ENCODE measurements around the gene SNX5.
A peak's percentile ranks its signal among the peaks of the same experiment; 100 is the strongest.

DNA sequence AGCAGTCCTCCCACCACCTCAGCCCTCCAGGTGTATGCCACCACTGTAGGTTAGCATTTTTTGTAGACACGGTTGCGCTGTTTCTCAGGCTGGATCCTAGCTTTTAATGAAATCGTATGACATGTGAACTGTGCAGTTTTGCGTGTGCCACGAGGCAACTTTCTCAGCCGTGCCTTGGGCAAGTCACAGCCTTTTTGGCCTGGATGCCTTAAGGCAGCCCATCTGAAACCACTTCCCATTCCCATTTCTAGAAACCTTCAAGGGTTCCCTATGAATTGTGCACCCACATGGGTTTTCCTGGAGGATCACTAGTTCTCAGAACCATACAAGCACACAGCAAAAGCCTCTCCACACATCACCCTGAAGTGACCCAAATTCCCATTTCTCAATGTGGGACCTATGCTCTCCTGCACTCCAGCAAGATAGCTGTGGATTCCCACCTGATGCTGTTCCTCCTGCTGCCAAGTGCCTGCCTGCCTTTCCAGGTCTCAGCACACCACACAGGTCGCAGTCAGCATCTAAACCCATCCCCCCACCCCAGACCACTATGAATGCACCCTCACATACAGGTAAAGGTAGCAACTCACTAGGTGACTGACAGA, 28.9 kb downstream of the SNX5 start:
- TF ChIP-seq POLR2AphosphoS5 (IDR thresholded peaks at IDR 0.05; ENCODE audit: borderline replicate concordance, low read depth, low read length) (peak; percentile 12), EZH2 (IDR thresholded peaks at IDR 0.05) (no peak)

All from SK-N-MC (cell line).